Activated naive CD8-positive, alpha-beta T cell treated with anti-CD3 and anti-CD28 coated beads for 36 hours (primary cell): Measurements from ENCODE around the gene MAP3K3. TPM values are rescaled to one million over a fixed set of nuclear protein-coding genes. Genes with fewer than 3 reads are reported as not detected.
"Not testable (repeated sequence)": the region's sequence is repeated elsewhere in the genome, so short reads cannot be mapped to it uniquely, and the experiment has no call there.

Experiments used
- DNase-seq: peaks from one replicate; pipeline ENCODE4 v3.0.0; 2021
- H3K27ac Mint-ChIP-seq: one replicate; pipeline ENCODE4 v1.8.0; 2022; ENCODE audit warnings: mild to moderate bottlenecking, moderate library complexity, mixed read lengths
- H3K27me3 Mint-ChIP-seq: one replicate; pipeline ENCODE4 v1.8.0; 2022; ENCODE audit warnings: mild to moderate bottlenecking, mixed read lengths
- H3K36me3 Mint-ChIP-seq: one replicate; pipeline ENCODE4 v1.8.0; 2021; ENCODE audit warnings: mild to moderate bottlenecking, mixed read lengths
- H3K4me1 Mint-ChIP-seq: one replicate; pipeline ENCODE4 v1.8.0; 2021; ENCODE audit warnings: mixed read lengths
- H3K4me3 Mint-ChIP-seq: one replicate; pipeline ENCODE4 v1.8.0; 2022; ENCODE audit warnings: mild to moderate bottlenecking, moderate library complexity, mixed read lengths
- H3K9me3 Mint-ChIP-seq: one replicate; pipeline ENCODE4 v1.8.0; 2022; ENCODE audit warnings: mixed read lengths
- total RNA-seq, 2 experiments: library from RNA; stranded (reverse); gene quantifications; one replicate each; pipeline ENCODE4 v1.2.3, GENCODE V29; 2021

MAP3K3 gene
- total RNA-seq, 2 experiments from 2014 or later, result 20.1 to 20.8 TPM

DNA sequence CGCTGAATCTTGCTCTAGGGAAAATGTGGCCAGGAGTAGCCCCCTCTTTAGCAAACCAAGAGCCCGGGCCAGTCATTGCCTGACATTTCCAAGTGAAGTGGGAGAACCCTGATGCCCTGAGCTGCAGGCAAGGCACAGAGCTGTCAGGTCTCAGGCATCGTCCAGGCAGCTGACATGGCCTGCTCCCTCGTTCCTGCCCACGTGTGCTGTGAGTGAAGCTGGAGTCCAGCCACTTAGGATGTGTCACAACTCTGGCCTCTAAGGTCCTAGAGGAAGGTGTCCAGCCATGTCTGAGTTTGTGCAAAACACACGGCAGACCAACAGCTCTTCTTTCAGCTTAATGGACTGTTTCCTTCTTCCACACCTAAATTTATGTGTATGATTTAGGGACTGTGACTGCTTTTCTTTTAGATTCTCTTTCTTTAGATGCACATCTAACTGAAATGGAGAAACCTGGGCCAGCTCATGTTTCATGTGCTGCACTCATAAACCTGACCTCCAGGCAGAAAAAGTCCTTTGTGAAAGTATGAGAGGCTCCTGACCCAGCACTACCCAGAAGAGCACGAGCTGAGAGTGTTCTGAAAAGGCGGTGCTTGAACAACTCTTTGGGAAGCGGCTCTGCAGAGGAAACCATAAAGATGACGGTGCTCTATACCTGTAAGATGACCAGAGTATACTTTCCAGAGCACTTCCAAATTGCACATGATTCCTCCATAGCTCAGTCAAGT, 92.5 kb downstream of the MAP3K3 start:
- Mint-ChIP-seq H3K36me3 (peaks cover 13% of the 10 kb centered on the region), H3K4me3 (no peak overlapping the region), H3K27me3 (no peaks in the 10 kb centered on the region), H3K27ac (no peak overlapping the region), H3K9me3 (no peaks in the 10 kb centered on the region), H3K4me1 (peaks cover 12% of the 10 kb centered on the region)
- DNase-seq, result no peak

DNA sequence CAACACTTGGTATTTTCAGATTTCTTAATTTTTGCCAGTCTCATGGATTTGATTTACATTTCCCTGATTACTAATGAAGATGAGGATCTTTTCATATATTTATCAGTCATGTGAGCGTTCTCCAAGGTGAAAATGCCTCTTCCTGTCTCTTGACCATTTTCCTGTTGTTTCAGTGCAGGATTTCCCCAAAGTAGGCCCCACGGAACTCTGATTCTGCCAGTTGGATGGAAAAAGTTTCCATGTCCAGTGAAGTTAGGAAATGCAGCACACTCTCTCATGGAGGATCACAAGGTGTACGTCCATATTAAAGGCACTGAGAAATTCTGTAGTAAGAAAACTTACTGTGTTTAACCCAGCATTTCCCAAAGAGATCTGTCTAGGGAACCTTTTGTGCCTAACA, 94.2 kb downstream of the MAP3K3 start:
- H3K4me3 Mint-ChIP-seq, result no peak overlapping the region
- H3K27me3 Mint-ChIP-seq, result no peaks in the 10 kb centered on the region
- peaks cover 3% of the 10 kb centered on the region for H3K36me3 Mint-ChIP-seq
- no peak for DNase-seq
- peaks cover 2% of the 10 kb centered on the region for H3K4me1 Mint-ChIP-seq
- H3K9me3 Mint-ChIP-seq, result no peaks in the 10 kb centered on the region
- H3K27ac Mint-ChIP-seq, result peak overlapping the region; percentile 41

DNA sequence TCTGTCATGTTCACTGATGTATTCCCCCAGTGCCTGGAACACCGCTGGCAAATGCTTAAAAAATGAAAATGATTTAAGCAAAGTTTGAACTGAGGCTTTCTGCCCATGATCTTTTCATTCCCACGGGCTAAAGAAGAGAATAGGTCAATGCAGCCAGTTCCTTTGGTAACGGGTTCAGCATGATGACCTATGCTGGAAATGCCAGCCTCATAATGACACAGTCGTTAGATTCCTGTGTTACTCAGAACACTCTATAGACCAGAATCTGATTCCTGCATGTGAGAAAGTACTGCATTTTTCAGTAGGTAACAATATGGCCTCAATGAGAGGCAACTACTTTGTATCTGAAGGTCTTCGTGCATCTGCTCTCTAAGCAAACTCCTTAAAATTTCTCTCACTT, 96.8 kb downstream of the MAP3K3 start:
- DNase-seq, result no peak
- Mint-ChIP-seq H3K4me3 (no peak overlapping the region), H3K4me1 (peaks cover 2% of the 10 kb centered on the region), H3K36me3 (peaks cover 3% of the 10 kb centered on the region), H3K27me3 (no peaks in the 10 kb centered on the region), H3K27ac (no peak overlapping the region), H3K9me3 (no peaks in the 10 kb centered on the region)

DNA sequence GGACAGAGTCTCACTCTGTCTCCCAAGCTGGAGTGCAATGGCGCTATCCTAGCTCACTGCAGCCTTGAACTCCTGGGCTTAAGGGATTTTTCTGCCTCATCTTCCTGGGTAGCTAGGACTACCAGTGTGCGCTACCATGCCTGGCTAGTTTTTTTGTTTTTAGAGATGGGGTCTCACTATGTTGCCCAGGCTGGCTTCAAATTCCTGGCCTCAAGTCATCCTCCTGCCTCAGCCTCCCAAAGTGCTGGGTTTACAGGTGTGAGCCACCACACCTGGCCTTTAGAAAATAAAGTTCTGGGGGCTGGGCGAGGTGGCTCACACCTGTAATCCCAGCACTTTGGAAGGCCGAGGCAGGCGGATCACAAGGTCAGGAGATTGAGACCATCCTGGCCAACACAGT, 98.0 kb downstream of the MAP3K3 start:
- not testable (repeated sequence) for H3K27ac Mint-ChIP-seq, DNase-seq, H3K9me3 Mint-ChIP-seq, H3K36me3 Mint-ChIP-seq, H3K27me3 Mint-ChIP-seq, H3K4me3 Mint-ChIP-seq, H3K4me1 Mint-ChIP-seq

DNA sequence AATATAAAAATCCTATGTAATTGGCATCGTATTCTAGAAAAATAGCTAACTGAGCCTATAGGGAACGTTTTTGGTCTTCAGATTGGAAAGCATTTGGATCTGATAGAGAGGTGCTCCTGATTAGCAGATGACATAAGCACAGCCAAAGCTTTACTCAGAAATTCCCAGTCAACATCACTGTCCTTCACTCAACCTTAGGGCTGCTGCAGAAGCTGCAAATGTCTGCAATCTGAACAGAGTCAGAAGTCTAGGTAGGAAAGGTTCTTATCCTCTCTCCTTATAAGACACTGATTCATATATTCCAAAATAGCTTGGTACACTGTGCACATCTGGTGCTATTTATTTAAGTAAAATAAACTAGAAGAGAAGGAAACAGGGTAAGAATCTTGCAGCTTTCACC, 100.2 kb downstream of the MAP3K3 start:
- Mint-ChIP-seq H3K27me3 (no peaks in the 10 kb centered on the region), H3K9me3 (no peaks in the 10 kb centered on the region), H3K4me1 (no peaks in the 10 kb centered on the region), H3K4me3 (no peak overlapping the region), H3K27ac (no peak overlapping the region), H3K36me3 (peaks cover 5% of the 10 kb centered on the region)
- no peak for DNase-seq

DNA sequence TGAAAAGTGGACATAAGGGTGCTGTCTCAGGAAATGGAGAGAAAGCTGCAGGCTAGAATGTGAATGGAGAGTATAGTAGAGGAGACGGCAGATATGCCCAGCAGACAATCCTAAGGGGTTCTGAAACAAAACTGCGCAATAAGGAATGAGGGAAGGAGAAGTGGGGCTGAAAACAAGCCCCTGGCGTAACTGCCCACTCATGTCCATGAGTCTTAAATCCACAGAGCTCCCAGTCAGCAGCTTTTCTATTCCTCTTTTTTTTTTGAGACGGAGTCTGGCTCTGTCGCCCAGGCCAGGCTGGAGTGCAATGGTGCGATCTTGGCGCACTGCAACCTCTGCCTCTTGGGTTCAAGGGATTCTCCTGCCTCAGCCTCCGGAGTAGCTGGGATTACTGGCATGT, 113.5 kb downstream of the MAP3K3 start:
- H3K4me3 Mint-ChIP-seq, result no peak overlapping the region
- H3K4me1 Mint-ChIP-seq, result peaks cover 11% of the 10 kb centered on the region
- DNase-seq, result no peak
- H3K27me3 Mint-ChIP-seq, result no peaks in the 10 kb centered on the region
- no peaks in the 10 kb centered on the region for H3K9me3 Mint-ChIP-seq
- H3K36me3 Mint-ChIP-seq, result peaks cover 3% of the 10 kb centered on the region
- no peak overlapping the region for H3K27ac Mint-ChIP-seq

DNA sequence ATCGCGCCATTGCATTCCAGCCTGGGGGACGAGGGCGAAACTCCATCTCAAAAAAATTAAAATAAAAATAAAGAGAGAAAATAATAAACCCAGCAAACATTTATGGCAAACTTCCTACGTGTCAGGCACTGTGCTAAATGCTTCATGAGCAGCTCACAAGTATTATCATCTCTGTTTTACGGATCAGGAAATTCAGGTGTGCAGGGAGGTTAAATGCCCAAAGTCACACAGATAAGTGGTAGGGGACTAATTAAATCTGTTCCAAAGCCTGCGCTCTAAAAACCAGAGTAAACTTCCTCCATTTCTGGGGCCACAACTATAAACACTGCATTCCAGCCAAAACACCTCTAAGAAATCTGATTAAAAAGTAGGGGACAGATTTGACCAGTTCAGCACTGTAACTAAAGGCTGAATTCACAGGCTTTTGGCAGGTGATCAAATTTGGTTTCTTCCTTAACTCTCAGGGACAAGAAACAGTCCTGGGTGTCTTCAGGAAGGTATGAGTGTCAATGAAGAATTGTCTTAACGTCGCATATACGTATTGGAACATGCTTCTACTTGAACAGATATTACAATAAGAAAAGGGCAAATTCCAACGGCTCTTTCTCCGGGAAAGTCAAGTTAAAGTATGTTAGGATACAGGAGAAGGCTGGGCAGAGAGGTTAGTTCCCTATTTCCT, 118.4 kb downstream of the MAP3K3 start:
- no peak for DNase-seq
- H3K4me3 Mint-ChIP-seq, result peak overlapping the region; percentile 99
- H3K36me3 Mint-ChIP-seq, result peaks cover 3% of the 10 kb centered on the region
- H3K27ac Mint-ChIP-seq, result peak overlapping the region; percentile 91
- H3K27me3 Mint-ChIP-seq, result no peaks in the 10 kb centered on the region
- peaks cover 16% of the 10 kb centered on the region for H3K4me1 Mint-ChIP-seq
- H3K9me3 Mint-ChIP-seq, result no peaks in the 10 kb centered on the region

DNA sequence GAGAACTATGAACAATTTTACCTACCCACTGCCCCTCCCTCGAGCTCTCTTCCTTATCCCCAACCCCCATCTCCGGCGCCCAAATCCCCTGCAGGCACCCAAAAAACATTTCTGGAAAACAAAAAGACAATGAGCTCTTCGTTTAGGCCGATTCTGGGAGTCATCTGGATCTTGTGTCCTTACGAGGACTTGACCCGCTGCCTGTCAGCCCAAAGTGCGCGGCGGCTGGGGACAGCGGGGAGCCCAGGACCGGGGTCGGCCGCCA, 118.9 kb downstream of the MAP3K3 start:
- Mint-ChIP-seq H3K27me3 (no peaks in the 10 kb centered on the region), H3K4me3 (peak overlapping the region; percentile 99), H3K36me3 (peaks cover 3% of the 10 kb centered on the region), H3K4me1 (peaks cover 18% of the 10 kb centered on the region), H3K27ac (peak overlapping the region; percentile 91), H3K9me3 (no peaks in the 10 kb centered on the region)
- no peak for DNase-seq

DNA sequence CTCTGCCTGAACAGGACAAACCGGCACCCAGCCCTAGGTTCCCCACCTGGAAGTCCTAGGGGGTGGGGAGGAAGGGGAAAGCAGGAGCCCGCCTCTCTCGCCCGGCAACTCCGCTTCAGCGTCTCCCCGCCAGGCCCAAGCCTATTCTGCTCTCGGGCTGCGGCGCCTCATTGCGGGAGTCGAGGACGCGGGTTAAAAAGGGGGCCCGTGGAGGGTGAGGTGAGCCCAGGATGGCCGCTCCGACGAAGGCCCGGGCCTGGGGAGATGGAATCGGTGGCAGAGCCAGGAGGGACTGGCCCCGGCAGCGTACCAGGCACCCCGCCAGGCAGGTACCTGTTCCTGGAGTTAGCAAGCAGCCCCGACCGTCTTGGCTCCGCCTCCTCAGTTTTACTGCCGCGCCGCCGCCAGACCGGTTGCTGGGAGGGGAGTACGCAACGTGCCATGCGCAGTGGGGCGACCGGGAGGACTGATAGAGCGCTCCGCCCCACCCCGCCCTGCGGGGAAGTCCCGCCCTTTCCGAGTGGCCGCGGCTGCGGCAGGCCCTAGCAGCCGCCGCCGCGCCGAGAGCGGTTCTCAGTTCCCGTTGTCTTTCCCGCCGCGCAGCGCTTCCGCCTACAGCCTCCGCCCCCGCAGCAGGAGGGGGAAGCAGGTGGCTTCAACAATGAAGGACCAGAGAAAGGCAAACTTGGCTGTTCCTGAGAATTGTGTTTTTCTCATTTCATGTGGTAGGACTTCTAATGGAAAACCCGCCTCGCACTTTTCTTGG, 119.4 kb downstream of the MAP3K3 start, which contains the start of gene STRADA:
Gene STRADA (minus strand): TSS at position 392 of the 766 bp plus-strand sequence. CDS start 13,430 bp downstream, outside the sequence.
- Mint-ChIP-seq H3K27ac (peak within 1 kb of the TSS; percentile 91), H3K4me1 (peaks cover 20% of the 10 kb centered on the region), H3K4me3 (peak within 1 kb of the TSS; percentile 99), H3K9me3 (no peaks in the 10 kb centered on the region), H3K27me3 (no peaks in the 10 kb centered on the region), H3K36me3 (peaks cover 4% of the 10 kb centered on the region)
- peak; percentile 99 for DNase-seq

Other genes starting within 250 kb of the MAP3K3 start
- 1 to 10 TPM; 1.1 to 2.2 TPM for gene CYB561, start 176.1 kb upstream of the MAP3K3 start, total RNA-seq
- gene ACE, start 145.4 kb upstream of the MAP3K3 start, total RNA-seq, result not detected
- gene KCNH6, start 99.1 kb upstream of the MAP3K3 start, total RNA-seq, result not detected
- gene DCAF7, start 71.9 kb upstream of the MAP3K3 start, total RNA-seq, result 10 to 100 TPM; 92.1 to 95.1 TPM
- 10 to 100 TPM; 38.3 to 39.6 TPM for gene TACO1, start 21.5 kb upstream of the MAP3K3 start, total RNA-seq
- gene LIMD2, start 77.7 kb downstream of the MAP3K3 start, total RNA-seq, result 100 to 1,000 TPM; 173 to 179 TPM
- gene STRADA, start 119.4 kb downstream of the MAP3K3 start, total RNA-seq, result 10 to 100 TPM; 39.1 to 40.9 TPM
- gene CCDC47, start 151.2 kb downstream of the MAP3K3 start, total RNA-seq, result 10 to 100 TPM; 91.6 to 93.5 TPM
- gene DDX42, start 151.8 kb downstream of the MAP3K3 start, total RNA-seq, result 100 to 1,000 TPM; 105 to 107 TPM
- gene PSMC5, start 205.0 kb downstream of the MAP3K3 start, total RNA-seq, result 100 to 1,000 TPM; 178 to 187 TPM
- 10 to 100 TPM; 91.2 to 91.5 TPM for gene FTSJ3, start 205.2 kb downstream of the MAP3K3 start, total RNA-seq
- 10 to 100 TPM; 91.6 to 93.5 TPM for gene SMARCD2, start 220.3 kb downstream of the MAP3K3 start, total RNA-seq